ENCODE results near the gene NEIL1. TPM values are rescaled to one million over a fixed set of nuclear protein-coding genes. Genes with fewer than 3 reads are reported as not detected.
"Not testable (repeated sequence)": the region's sequence is repeated elsewhere in the genome, so short reads cannot be mapped to it uniquely, and the experiment has no call there.

NEIL1 gene
- total RNA-seq, 2 donors from 2014 or later: 40.7 to 51.5 TPM

DNA sequence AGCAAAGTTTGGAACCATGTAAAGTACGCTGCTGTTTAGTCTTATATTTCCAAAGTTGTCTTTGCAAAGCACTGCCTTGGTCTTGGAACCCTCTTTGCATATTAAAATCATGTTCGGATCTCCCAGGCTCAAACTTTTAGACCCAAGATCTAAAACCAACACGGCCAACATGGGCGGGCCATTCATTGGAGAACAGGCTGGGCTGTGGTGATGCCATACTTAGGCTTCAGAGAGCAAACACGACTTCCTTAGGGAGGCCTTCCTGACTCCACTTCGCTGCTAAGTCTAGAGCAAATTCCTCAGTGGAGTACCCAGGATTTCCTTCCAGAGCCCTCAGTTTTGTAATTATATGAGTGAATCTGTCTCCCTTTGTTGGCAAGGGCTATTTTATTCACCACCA lies 18.0 kb downstream of the NEIL1 start:
- DNase-seq (no peak), ATAC-seq (no peak)
- intact Hi-C loops (cut with DNase I, micrococcal nuclease): loop anchor here in 1 of 2 donors (10.0 kb wide), 1 partner anchor 270 kb away; no protein-coding TSS in a partner anchor

DNA sequence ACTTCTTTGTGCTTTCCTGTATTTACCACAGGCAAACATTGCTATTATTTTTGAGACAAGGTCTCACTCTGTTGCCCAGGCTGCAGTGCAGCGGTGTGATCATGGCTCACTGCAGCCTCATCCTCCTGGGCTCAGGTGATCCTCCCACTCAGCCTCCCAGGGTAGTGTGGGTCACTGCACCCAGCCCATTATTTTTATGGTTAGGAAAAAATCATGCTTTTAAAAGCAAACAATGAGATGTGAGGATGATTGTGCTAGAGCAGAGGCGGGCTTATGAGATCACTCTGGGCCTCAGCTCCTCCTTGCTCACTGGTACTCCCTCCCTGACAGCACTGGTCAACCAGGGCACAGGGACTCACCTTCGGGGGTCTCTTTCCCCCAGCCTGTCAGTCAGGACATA lies 19.3 kb downstream of the NEIL1 start:
- ATAC-seq (no peak), DNase-seq (no peak)
- intact Hi-C loops (cut with DNase I, micrococcal nuclease): loop anchor here in 1 of 2 donors (10.0 kb wide), 1 partner anchor 269 kb away; no protein-coding TSS in a partner anchor

DNA sequence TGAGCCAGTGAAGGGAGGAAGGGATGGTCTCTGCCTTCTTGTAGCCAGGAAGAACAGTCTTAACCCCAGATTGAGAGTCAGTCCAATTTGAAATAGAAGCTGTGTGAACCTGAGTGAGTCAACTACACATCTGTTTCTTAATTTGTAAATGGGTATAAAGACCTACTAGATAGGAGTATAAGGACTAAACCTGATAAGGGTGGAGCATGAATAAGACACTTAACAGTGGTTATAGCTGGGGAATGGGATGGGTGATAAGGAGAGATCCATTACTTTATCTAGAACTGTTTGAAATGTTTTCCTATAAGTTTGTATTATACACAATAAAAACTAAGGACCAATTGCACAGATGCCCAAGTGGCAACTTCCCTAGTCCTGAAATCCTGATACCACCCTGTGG lies 20.2 kb downstream of the NEIL1 start:
- no peak for ATAC-seq
- intact Hi-C loops (cut with DNase I, micrococcal nuclease): loop anchor here in 1 of 2 donors (10.0 kb wide), 1 partner anchor 268 kb away; no protein-coding TSS in a partner anchor
- no peak for DNase-seq

DNA sequence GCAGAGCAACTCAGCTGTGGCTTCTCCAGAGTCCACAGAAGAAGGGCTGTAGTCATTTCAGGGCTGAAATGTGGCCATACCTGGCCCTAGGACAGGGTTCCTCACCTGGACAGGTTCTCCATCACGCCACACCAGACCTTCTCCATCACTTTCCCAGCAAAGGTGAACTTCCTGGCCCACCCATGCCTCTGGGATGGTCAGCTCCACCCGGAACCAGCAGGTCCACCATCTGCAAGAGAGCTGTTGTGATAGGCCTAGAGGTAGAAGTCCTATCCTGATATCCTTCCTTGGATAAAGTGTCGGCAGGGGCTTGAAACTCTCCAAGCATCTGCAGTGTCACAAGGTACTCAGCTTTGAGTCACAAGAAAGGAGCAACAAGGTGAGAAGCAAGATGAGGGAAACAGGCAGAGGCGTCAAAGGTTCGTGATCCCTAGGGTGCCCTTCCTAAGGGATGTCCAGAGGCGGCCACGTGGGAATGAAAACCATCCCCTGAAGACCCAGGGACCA lies 20.6 kb downstream of the NEIL1 start:
- ATAC-seq (no peak), DNase-seq (no peak)
- intact Hi-C loops (cut with DNase I, micrococcal nuclease): loop anchor here in 1 of 2 donors (10.0 kb wide), 1 partner anchor 267 kb away; no protein-coding TSS in a partner anchor

DNA sequence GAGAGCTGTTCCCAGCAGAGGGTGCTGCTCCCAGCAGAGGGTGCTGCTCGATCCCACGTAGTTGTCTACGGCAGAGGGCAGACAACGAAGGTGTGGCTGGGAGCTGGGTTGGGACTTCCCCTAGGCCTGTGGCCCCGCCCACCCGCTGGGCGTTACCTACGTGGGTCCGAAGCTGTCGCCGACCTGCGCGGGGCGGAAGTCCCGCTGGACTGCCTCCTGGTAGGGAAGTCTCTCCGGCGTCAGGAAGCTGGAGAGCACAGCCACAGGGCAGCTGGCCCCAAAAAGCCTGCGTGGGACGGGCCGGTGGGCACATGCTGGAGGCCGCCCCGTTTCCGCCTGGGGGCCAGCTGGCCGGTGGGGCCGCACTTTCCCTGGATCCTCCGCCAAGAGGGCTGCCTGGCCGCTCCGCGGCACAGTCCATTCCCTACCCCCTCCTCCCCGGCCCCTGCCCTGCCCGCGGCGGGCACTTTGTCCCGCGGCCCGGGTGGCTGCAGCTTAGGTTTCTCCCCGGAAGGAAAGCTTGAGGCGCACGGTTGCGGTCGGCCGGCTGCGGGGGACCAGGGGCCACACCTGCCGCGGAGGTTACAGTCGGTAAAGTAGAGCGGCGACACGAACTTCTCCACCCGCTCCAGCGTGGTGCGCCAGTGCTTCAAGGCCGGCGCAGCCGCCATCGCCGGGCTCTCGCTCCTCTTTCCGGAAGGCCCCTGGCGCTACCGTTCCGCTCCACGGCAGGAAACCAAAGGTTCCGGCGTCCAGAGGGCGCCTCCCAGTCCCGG lies 21.3 kb downstream of the NEIL1 start, which contains the start of gene MAN2C1:
TSS of gene MAN2C1 (minus strand) at position 695 of the 776 bp plus-strand sequence. CDS start at position 671, 24 bp downstream.
- DNase-seq (peak; percentile 98 to 99), ATAC-seq (peak; percentile 91)
- intact Hi-C loops (cut with DNase I, micrococcal nuclease): loop anchor here in 1 of 2 donors (10.0 kb wide), 1 partner anchor 267 kb away; no protein-coding TSS in a partner anchor

DNA sequence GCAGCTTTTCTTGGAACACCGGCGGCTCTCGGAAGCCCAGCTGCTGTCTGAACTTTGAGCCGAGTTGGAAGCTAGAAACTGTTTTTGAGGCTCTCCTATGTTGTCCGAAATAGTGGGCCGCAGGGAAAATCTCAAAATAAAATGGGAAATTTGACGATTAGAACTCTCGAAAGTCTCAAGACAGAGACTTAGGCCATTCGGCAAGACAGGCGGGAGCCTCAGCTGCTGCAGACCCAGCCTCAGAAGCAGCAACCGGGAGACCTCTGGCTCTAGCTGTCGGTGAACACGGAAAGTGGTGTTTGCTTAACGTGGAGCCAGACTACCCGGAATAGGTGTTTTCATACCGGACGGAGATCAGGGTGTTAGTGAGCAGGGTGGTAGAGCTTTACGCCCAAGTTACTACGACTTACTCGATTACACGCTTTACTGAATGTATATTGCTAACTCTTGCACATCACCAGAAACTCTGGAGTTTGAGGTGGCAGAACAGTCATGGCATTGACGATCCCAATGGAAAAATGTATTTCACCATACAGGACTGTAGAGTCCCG lies 21.9 kb downstream of the NEIL1 start:
- intact Hi-C loops (cut with DNase I, micrococcal nuclease): loop anchor here in 1 of 2 donors (10.0 kb wide), 1 partner anchor 266 kb away; no protein-coding TSS in a partner anchor
- ATAC-seq: peak; percentile 38
- DNase-seq: no peak

DNA sequence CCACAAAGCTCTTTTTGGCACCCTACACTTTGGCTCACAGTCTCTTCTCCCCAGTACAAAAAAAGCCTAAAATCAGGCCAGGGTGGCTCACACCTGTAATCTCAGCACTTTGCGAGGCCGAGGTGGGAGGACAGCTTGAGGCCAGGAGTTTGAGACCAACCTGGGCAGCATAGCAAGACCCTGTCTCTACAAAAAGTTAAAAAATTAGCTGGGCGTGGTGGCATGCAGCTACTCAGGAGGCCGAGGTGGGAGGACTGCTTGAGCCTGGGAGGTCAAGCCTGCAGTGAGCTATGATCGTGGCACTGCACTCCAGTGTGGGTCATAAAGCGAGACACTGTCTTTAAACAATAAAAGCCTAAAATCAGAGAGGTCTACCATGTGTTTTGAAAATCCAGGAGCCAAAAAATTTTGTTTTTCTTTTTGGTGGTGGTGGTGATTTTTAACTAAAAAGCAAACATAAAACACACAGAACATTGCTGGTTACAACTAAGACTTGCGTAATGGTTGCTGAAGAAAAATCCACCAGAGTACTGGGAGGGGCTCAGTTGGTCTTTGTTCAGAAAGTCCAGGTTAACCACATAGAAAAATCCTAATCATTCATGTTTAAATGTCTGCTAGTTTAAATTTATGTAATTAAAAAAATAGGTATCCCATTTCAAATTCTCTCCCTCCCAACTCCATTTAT lies 23.2 kb downstream of the NEIL1 start:
- ATAC-seq: no peak
- intact Hi-C loops (cut with DNase I, micrococcal nuclease): loop anchor here in 1 of 2 donors (10.0 kb wide), 1 partner anchor 265 kb away; no protein-coding TSS in a partner anchor
- DNase-seq: no peak

DNA sequence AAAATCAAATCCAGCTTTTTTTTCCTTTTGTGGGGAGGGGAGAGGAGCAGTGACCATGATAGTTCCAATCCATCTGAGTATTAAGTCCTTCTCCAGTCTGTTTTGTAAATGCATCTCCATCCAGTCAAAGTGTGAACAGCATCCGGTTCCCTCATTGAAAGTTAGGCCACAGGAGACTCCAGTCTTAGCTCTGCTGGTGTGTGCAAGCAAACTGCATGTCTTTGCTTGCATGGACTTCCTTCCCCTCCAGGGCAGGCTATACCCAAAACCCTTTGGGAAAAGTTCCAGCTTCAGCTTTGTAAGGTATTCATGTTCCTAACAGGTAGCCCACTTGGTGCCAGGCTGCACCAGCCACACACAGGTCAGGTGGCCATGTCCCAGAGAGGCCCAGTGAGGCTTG lies 24.6 kb downstream of the NEIL1 start:
- ATAC-seq: no peak
- DNase-seq: no peak
- intact Hi-C loops (cut with DNase I, micrococcal nuclease): no loop called here

DNA sequence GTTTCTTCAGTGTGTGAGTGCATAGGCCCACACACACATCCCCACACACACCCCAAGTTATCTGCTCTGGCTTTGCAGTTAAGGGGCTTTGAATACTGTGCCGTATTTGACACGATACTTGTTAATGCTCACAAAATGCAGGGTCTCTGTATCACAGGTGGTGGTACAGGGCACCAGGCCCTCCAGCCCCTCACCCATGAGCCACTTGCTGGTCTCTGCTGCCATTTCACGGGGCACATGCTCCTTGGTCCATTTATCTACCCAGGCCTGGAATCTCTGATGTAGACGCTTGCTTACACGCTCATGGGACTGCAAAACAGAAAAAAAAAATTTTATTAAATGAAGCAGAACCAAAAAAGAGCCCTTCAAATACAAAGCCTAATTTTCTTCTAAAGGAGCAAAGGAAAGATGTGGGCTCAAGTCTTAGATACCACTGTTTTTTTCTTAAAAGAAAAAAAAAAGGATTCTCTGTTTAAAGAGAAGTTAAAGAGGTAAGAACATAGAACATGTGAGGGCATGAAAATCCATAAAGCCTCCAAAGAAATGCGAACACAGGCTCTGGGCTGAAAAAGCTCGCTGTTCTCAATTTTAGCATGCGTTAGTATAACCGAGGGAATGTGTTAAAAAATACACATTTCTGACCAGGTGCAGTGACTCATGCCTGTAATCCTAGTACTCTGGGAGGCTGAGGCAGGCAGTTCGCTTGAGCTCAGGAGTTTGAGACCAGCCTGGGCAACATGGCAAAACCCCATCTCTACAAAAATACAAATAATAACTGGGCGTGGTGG lies 25.3 kb downstream of the NEIL1 start:
- no peak for ATAC-seq
- intact Hi-C loops (cut with DNase I, micrococcal nuclease): no loop called here
- no peak for DNase-seq

DNA sequence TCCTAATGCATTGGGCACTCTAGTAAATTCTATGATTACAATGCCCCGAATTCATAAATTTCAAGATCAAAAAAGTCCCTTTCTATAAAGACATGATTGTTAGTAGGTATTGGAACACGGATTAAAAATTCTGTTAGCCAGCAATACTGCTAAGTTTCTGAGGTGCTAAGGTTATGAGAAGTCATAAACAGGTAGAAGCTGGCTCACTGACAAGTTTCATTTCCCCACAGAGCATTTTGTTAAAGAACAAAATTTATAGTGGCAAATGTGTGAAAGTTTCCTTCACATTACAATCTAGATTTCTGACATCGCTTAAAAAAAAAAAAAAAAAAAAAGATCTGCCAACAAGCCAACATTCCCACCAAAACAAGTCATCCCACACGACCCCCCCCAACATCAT lies 33.9 kb downstream of the NEIL1 start:
- no peak for DNase-seq
- intact Hi-C loops (cut with DNase I, micrococcal nuclease): no loop called here
- ATAC-seq: peak; percentile 56

DNA sequence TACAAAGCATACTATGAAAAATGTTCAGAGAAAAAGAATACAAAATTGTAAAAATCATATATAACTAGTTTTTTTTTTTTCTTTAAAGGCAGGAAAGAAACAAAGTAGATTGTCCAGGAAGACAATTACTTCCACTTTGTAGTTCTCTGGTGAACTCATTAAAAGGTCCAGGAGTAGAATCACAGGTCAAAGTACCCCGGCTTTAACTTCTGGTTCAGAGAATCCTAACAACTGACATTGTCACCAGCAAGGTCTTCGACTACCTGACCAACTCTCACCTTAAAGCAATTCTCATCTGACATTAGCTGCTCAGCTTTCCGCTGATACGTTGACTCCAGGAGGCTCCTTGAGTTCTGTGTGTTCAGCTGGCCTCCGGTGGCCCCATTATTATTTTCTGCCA lies 37.1 kb downstream of the NEIL1 start:
- DNase-seq; intact Hi-C loops (cut with DNase I, micrococcal nuclease): not testable (repeated sequence)
- ATAC-seq: peak; percentile 40

DNA sequence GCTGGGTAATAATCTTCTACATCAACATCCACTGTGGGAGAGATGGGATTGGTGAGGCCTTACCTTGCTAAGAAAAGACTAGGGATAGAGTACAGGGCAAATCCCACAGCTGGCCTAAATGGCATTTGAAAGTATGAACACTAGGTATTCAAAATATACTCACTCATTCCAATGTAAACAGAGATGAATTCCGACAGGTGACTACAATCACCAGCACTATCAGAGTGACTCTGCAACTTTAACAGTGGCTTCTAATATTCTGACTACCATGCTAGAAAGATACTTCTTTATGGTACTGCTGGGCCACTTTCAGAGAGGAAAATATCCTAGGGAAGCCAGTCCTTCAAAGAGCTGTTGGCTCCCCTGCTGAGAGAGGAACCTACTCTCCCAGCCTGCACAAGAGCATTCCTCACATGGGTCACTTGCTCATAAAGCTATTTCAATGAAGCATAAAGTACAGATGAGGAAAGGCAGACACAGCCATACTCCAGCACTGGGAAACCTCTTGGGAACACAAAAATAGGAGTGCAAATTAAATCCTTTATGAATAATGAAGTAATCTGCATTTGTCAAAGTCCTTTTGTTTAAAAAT lies 43.0 kb downstream of the NEIL1 start:
- no peak for ATAC-seq
- intact Hi-C loops (cut with DNase I, micrococcal nuclease): no loop called here
- DNase-seq: no peak

DNA sequence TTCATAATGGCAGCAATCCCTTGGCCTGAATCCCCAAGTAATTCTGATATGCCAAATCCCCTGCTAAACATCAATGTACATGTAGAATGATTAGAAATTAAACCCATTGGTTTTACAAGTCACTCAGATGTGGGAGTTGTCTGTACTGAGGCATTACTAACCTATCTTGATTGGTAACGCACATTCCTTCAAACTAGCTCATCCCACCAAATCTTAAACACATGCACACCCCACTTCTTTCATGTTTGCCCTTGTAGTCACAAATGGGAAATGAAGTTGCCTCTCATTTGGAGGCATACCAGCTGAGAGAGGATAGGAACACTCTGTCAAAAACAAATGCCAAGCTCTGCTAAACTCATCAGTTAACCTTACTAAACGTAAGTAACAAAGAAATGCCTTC lies 50.7 kb downstream of the NEIL1 start:
- ATAC-seq: no peak
- DNase-seq: no peak
- intact Hi-C loops (cut with DNase I, micrococcal nuclease): no loop called here

DNA sequence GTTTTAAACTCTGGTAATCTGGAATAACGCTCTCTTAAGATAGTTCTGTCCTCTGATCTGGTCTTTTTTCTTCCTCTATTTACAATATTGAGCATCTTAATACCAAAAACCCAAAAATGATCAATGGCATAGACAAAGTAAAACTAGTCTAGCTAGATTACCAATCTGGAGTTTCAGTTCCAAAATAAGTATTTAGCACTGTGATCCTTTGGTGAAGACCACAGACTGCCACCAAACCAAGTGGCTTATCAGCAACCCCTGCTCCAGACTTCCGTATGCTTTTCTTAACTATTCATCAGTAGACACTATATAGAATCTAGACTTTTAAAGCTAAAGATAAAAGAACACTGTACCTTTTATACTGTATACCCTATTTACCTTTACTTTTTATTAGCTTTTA lies 57.1 kb downstream of the NEIL1 start:
- no peak for ATAC-seq
- DNase-seq: no peak
- intact Hi-C loops (cut with DNase I, micrococcal nuclease): no loop called here
